Loucy (cell line): Measurements from ENCODE around the gene TMEM59L.

Source experiments
- EZH2phosphoT487 ChIP-seq: fragments of 200-600 bp; IDR thresholded peaks from 2 replicates; pipeline ENCODE4 v1.6.1; 2018; ENCODE audit warnings: antibody characterized with exemption, mild to moderate bottlenecking, moderate library complexity, borderline replicate concordance
- TF ChIP-seq, protein P1 (sequence below): fragments of 200-600 bp; sonication (generic); conservative IDR thresholded peaks from 2 replicates; pipeline ENCODE4 v1.5.1; 2014; ENCODE audit warnings: mild to moderate bottlenecking, antibody characterized with exemption, low read length

DNA sequence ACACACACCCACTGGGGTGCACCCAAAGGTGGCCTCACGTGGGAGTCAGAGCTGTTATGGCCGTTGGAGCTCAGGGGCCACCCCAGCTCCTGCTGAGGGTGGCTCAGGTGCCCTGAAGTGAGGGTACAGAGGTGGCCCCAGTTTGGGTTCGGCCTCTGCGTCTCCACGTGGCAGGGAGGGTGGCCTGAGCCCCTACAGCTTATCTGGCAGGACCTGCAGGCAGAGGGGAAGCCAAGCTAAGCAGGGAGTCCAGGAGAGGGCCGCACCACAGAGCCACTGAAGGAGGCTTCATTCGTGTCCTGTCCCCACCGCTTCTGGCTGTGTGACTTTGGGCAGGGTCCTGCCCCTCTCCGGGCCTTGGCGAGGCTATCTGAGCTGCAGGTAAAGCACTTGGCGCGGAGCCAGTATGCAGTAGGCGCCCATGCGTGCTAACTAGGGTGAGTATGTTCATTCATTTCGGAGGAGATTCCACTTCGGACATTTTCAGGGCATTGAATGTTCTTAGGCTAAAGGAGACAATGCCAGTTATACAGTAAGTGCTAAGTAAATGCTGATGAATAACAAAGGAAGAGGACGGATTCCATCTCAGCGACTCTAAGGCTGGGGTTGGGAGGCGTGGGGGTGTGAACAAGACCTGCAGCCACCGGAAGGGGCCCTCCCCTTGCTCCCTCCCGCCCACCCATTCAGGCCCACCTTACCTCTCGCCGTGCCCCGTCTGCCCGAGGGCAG, 19.1 kb upstream of the TMEM59L start:
- TF ChIP-seq, protein P1, sequence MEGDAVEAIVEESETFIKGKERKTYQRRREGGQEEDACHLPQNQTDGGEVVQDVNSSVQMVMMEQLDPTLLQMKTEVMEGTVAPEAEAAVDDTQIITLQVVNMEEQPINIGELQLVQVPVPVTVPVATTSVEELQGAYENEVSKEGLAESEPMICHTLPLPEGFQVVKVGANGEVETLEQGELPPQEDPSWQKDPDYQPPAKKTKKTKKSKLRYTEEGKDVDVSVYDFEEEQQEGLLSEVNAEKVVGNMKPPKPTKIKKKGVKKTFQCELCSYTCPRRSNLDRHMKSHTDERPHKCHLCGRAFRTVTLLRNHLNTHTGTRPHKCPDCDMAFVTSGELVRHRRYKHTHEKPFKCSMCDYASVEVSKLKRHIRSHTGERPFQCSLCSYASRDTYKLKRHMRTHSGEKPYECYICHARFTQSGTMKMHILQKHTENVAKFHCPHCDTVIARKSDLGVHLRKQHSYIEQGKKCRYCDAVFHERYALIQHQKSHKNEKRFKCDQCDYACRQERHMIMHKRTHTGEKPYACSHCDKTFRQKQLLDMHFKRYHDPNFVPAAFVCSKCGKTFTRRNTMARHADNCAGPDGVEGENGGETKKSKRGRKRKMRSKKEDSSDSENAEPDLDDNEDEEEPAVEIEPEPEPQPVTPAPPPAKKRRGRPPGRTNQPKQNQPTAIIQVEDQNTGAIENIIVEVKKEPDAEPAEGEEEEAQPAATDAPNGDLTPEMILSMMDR = no peak
- no peak for TF ChIP-seq EZH2phosphoT487
